HCT116 (cell line): Measurements from ENCODE around the gene DNAJB13. TPM values are rescaled to one million over a fixed set of nuclear protein-coding genes. Genes with fewer than 3 reads are reported as not detected.

ENCODE experiments used
- ATAC-seq: fragments of 200-7000 bp; cut with Tn5 transposase; 2 replicates; pipeline ENCODE4 v1.9.1; 2020; ENCODE audit warnings: mild to moderate bottlenecking, moderate library complexity
- BruUV-seq: library from RNA; stranded (reverse); fragments of 400-500 nt; replicated peaks from 2 replicates; lab custom pipeline; 2021; lab: Mats Ljungman, UMichigan
- CTCF ChIA-PET: fragments of 300-600 bp; sonication (Branson Sonifier 250); formaldehyde crosslinking; loops from one replicate; lab custom pipeline; 2021; ENCODE audit warnings: antibody characterized with exemption; lab: Charles Lee
- POLR2A ChIA-PET: fragments of 300-600, 350-600 bp; sonication (Branson Sonifier 250); formaldehyde crosslinking; loops from one replicate; lab custom pipeline; 2021; ENCODE audit warnings: antibody characterized with exemption; lab: Charles Lee
- RAD21 ChIA-PET, 2 experiments: fragments of 300-600 bp; sonication (Branson Sonifier 250); formaldehyde crosslinking; loops; one replicate each; lab custom pipeline; 2023; ENCODE audit warnings: low total read pairs in 2 of 2; ENCODE audit not compliant: uncharacterized antibody in 2 of 2, unreplicated experiment in 2 of 2, low non-redundant PET in 1 of 2; lab: Charles Lee
- DNase-seq: peaks from one replicate; pipeline ENCODE4 v3.0.0-alpha.2; 2010; ENCODE audit warnings: low read depth, low spot score
- H2AFZ ChIP-seq: fragments of 200-600 bp; shearing (Covaris generic), sonication (generic); 2 replicates; pipeline ENCODE4 v1.6.1; 2017; ENCODE audit warnings: low read depth, mixed run types, mixed read lengths, antibody characterized with exemption, low read length; ENCODE audit not compliant: poor library complexity, severe bottlenecking
- H3K27ac ChIP-seq: 2 replicates; pipeline ENCODE4 v1.5.1; 2012; ENCODE audit warnings: low read depth, low read length
- H3K27me3 ChIP-seq: fragments of 200-600 bp; sonication (generic); 2 replicates; pipeline ENCODE4 v1.6.1; 2016; ENCODE audit warnings: mixed run types, low read length, mixed read lengths; ENCODE audit not compliant: insufficient read depth
- H3K36me3 ChIP-seq, 2 experiments: fragments of 200-500 bp in 1 of 2; fragments of 200-600 bp in 1 of 2; sonication (Bioruptor generic) in 1 of 2; sonication (generic) in 1 of 2; 2 replicates each; pipeline versions ENCODE4 v1.5.1 to v1.6.1; 2014 to 2016; ENCODE audit warnings: low read length in 2 of 2, inconsistent platforms in 1 of 2, mixed read lengths in 1 of 2, mixed run types in 1 of 2; ENCODE audit not compliant: insufficient read depth in 2 of 2, control insufficient read depth in 1 of 2
- H3K4me1 ChIP-seq, 2 experiments: fragments of 200-600 bp in 1 of 2; sonication (generic) in 1 of 2; 2 replicates each; pipeline versions ENCODE4 v1.5.1 to v1.6.1; 2012 to 2017; ENCODE audit warnings: low read length in 2 of 2, inconsistent platforms in 1 of 2, mild to moderate bottlenecking in 1 of 2, mixed read lengths in 1 of 2, mixed run types in 1 of 2, moderate library complexity in 1 of 2; ENCODE audit not compliant: insufficient read depth in 2 of 2, control insufficient read depth in 1 of 2
- H3K4me2 ChIP-seq: fragments of 200-600 bp; sonication (generic); 2 replicates; pipeline ENCODE4 v1.6.1; 2017; ENCODE audit warnings: mixed run types, low read length, mixed read lengths
- H3K4me3 ChIP-seq, 2 experiments: fragments of 200-600 bp in 1 of 2; sonication (generic) in 1 of 2; replicated peaks in 1 of 2; 2 replicates each; pipeline ENCODE4 v1.5.1; 2011 to 2016; ENCODE audit warnings: low read length in 2 of 2, control low read depth in 1 of 2, low read depth in 1 of 2, mild to moderate bottlenecking in 1 of 2, mixed read lengths in 1 of 2, mixed run types in 1 of 2
- H3K79me2 ChIP-seq: fragments of 200-600 bp; sonication (generic); 2 replicates; pipeline ENCODE4 v1.6.1; 2017; ENCODE audit warnings: mild to moderate bottlenecking, mixed run types, low read length, moderate library complexity, mixed read lengths; ENCODE audit not compliant: insufficient read depth
- H3K9ac ChIP-seq: fragments of 200-600 bp; sonication (generic); 2 replicates; pipeline ENCODE4 v1.6.1; 2016; ENCODE audit warnings: low read length, mixed read lengths
- H3K9me2 ChIP-seq: fragments of 200-600 bp; sonication (generic), shearing (Covaris generic); 2 replicates; pipeline ENCODE4 v1.6.1; 2017; ENCODE audit warnings: mixed run types, mild to moderate bottlenecking, moderate library complexity; ENCODE audit not compliant: insufficient read depth
- H3K9me3 ChIP-seq, 2 experiments: fragments of 200-500 bp in 1 of 2; fragments of 200-600 bp in 1 of 2; sonication (Bioruptor generic) in 1 of 2; sonication (generic) in 1 of 2; 2 replicates each; pipeline ENCODE4 v1.6.1; 2014 to 2017; ENCODE audit warnings: low read length in 2 of 2, mixed read lengths in 2 of 2, inconsistent platforms in 1 of 2, low read depth in 1 of 2, mild to moderate bottlenecking in 1 of 2, mixed run types in 1 of 2, moderate library complexity in 1 of 2; ENCODE audit not compliant: control insufficient read depth in 1 of 2, insufficient read depth in 1 of 2
- H4K20me1 ChIP-seq: fragments of 200-600 bp; sonication (generic), shearing (Covaris generic); 2 replicates; pipeline ENCODE4 v1.6.1; 2017; ENCODE audit warnings: mixed run types, mild to moderate bottlenecking, moderate library complexity; ENCODE audit not compliant: insufficient read depth
- CBX3 ChIP-seq: IDR thresholded peaks from 2 replicates; pipeline ENCODE4 v1.6.1; 2012; ENCODE audit warnings: low read depth
- EZH2phosphoT487 ChIP-seq: fragments of 200-600 bp; IDR thresholded peaks from 2 replicates; pipeline ENCODE4 v1.6.1; 2018; ENCODE audit warnings: antibody characterized with exemption, borderline replicate concordance
- JUND ChIP-seq: IDR thresholded peaks from 2 replicates; pipeline ENCODE4 v1.6.1; 2012
- RAD21 ChIP-seq: IDR thresholded peaks from 2 replicates; pipeline ENCODE4 v1.6.1; 2012; ENCODE audit warnings: low read depth, mild to moderate bottlenecking
- SP1 ChIP-seq: IDR thresholded peaks from 2 replicates; pipeline ENCODE4 v1.6.1; 2012; ENCODE audit warnings: low read depth
- TCF7L2 ChIP-seq: IDR thresholded peaks from 2 replicates; pipeline ENCODE4 v1.7.0; 2011; ENCODE audit warnings: borderline replicate concordance, inconsistent platforms; ENCODE audit not compliant: insufficient read depth, insufficient read length; ENCODE audit errors: extremely low read depth
- YY1 ChIP-seq: IDR thresholded peaks from 2 replicates; pipeline ENCODE4 v1.6.1; 2011; ENCODE audit warnings: low read length, low read depth, moderate library complexity, mild to moderate bottlenecking; ENCODE audit not compliant: insufficient replicate concordance; ENCODE audit errors: extremely low read depth
- ZNF274 ChIP-seq: fragments of 200-500 bp; sonication (Bioruptor generic); IDR thresholded peaks from 2 replicates; pipeline ENCODE4 v1.6.1; 2014; ENCODE audit warnings: mild to moderate bottlenecking, low read depth, low read length, inconsistent platforms
- intact Hi-C: fragments of 100-400 bp; cut with micrococcal nuclease; formaldehyde crosslinking; loops from 2 replicates; pipeline ENCODE4 v1.10.0; 2022
- total RNA-seq: library from RNA; stranded (reverse); gene quantifications from one replicate; pipeline ENCODE4 v1.2.1, GENCODE V29; 2021; ENCODE audit not compliant: unreplicated experiment
- TF ChIP-seq, protein P1 (sequence below): IDR thresholded peaks from 2 replicates; pipeline ENCODE4 v1.6.1; 2011; ENCODE audit warnings: mild to moderate bottlenecking, low read length, moderate library complexity; ENCODE audit not compliant: insufficient replicate concordance; ENCODE audit errors: extremely low read depth

DNAJB13 gene
- total RNA-seq, 1 experiment from 2014 or later: 0.22 TPM

DNA sequence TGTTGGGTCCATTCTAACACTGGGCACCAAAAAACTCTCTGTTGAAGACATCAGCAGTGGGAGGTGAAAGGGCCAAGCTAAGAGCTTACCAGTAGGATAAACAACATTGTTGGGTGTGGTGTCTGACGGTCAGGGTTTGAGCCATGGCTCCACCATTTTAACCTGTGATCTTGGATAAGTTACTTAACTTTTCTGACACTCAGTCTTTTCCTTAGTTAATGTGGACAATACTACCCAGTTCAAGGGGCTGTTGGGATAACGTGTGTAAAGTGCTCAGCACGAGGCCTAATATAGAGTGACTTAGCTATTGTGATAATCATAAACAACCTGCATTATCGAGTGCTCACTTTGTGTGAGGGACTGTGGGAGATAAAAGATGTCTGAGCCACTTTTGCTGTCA lies 52.0 kb downstream of the DNAJB13 start:
- Histone ChIP-seq H3K9ac (no peak overlapping the region), H3K27ac (no peak overlapping the region), H2AFZ (no peak overlapping the region), H3K9me3 (no peaks in the 10 kb centered on the region), H3K4me2 (no peak overlapping the region), H3K27me3 (no peaks in the 10 kb centered on the region), H3K4me1 (no peaks in the 10 kb centered on the region), H3K36me3 (no peaks in the 10 kb centered on the region), H4K20me1 (no peaks in the 10 kb centered on the region), H3K4me3 (no peak overlapping the region), H3K79me2 (no peaks in the 10 kb centered on the region), H3K9me2 (no peaks in the 10 kb centered on the region)
- POLR2A ChIA-PET: no interaction called here
- CTCF ChIA-PET: no interaction called here
- TF ChIP-seq TCF7L2 (no peak), RAD21 (no peak), YY1 (no peak), JUND (no peak), EZH2phosphoT487 (no peak), ZNF274 (no peak), SP1 (no peak), CBX3 (no peak)
- TF ChIP-seq, protein P1, sequence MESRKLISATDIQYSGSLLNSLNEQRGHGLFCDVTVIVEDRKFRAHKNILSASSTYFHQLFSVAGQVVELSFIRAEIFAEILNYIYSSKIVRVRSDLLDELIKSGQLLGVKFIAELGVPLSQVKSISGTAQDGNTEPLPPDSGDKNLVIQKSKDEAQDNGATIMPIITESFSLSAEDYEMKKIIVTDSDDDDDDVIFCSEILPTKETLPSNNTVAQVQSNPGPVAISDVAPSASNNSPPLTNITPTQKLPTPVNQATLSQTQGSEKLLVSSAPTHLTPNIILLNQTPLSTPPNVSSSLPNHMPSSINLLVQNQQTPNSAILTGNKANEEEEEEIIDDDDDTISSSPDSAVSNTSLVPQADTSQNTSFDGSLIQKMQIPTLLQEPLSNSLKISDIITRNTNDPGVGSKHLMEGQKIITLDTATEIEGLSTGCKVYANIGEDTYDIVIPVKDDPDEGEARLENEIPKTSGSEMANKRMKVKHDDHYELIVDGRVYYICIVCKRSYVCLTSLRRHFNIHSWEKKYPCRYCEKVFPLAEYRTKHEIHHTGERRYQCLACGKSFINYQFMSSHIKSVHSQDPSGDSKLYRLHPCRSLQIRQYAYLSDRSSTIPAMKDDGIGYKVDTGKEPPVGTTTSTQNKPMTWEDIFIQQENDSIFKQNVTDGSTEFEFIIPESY: no peak
- ATAC-seq (no peak), DNase-seq (no peak)
- RAD21 ChIA-PET: no interaction called here
- intact Hi-C loops: no loop called here
- BruUV-seq: no TSS peak
